ENCODE data around the gene GNB1L. TPM values are rescaled to one million over a fixed set of nuclear protein-coding genes. Genes with fewer than 3 reads are reported as not detected.

GNB1L gene
- total and polyA plus RNA-seq, 2 of the 13 experiments (the other 11 are each of a cell fraction or from before 2014, with no cell fraction given) = 2.5 to 7.4 TPM

DNA sequence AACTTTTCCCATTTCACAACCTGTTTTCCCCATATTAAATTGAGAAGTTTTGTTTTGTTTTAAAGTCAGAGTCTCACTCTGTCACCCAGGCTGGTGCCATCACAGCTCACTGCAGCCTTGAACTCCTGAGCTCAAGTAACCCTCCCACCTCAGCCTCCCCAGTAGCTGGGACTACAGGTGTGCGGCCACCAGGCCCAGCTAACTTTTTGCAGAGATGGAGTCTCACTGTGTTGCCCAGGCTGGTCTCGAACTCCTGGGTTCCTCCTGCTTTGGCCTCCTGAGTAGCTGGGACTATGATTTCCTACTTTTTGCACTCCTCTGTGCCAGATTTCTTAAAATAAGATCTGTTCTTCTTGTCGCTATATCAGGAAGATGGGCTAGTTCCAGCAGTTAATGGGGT lies 44.9 kb downstream of the GNB1L start:
- H3K9me3 ChIP-seq (ENCODE audit: low read length) = no peaks in the 10 kb centered on the region
- H4K20me1 ChIP-seq (ENCODE audit: insufficient read depth, low read length) = no peaks in the 10 kb centered on the region
- 94% methylated on average over 2 of the region's 3 CpGs for WGBS (ENCODE audit: low lambda C conversion rate)
- no peaks in the 10 kb centered on the region for H3K27me3 ChIP-seq (ENCODE audit: control insufficient read depth in 1 of 2, insufficient read depth in 2 of 2, low read length in 2 of 2)
- DNase-seq (ENCODE audit: low spot score) (no peak), FAIRE-seq (no peak), ATAC-seq (no peak; the same call in 2 of the 3 replicates)
- TF ChIP-seq ZNF333 (CRISPR knock-in tag; IDR thresholded peaks at IDR 0.05; ENCODE audit: borderline replicate concordance) (no peak), ZZZ3 (CRISPR knock-in tag; IDR thresholded peaks at IDR 0.05; ENCODE audit: borderline replicate concordance) (no peak), NAIF1 (CRISPR knock-in tag; IDR thresholded peaks at IDR 0.05; ENCODE audit: borderline replicate concordance) (no peak), ZNF329 (CRISPR knock-in tag; IDR thresholded peaks at IDR 0.05; ENCODE audit: low read depth) (no peak), RBM22 (optimal IDR thresholded peaks at IDR 0.05; ENCODE audit: low read length) (no peak), KLF16 (CRISPR knock-in tag; IDR thresholded peaks at IDR 0.05) (no peak), CAMTA2 (CRISPR knock-in tag; IDR thresholded peaks at IDR 0.05; ENCODE audit: borderline replicate concordance) (no peak), MAF1 (CRISPR knock-in tag; IDR thresholded peaks at IDR 0.05; ENCODE audit: borderline replicate concordance) (no peak), ARID4A (CRISPR knock-in tag; IDR thresholded peaks at IDR 0.05; ENCODE audit: borderline replicate concordance) (no peak), TFAP4 (IDR thresholded peaks at IDR 0.05; ENCODE audit: borderline replicate concordance, low read depth) (no peak), ZMYM2 (CRISPR knock-in tag; IDR thresholded peaks at IDR 0.05) (no peak), FOXC1 (CRISPR knock-in tag; IDR thresholded peaks at IDR 0.05; ENCODE audit: borderline replicate concordance) (no peak), GABPB1 (CRISPR knock-in tag; IDR thresholded peaks at IDR 0.05) (no peak), RFX1 (IDR thresholded peaks at IDR 0.05) (no peak), ARNTL (CRISPR knock-in tag; IDR thresholded peaks at IDR 0.05) (no peak), PHF8 (CRISPR knock-in tag; IDR thresholded peaks at IDR 0.05) (no peak), ZNF513 (CRISPR knock-in tag; conservative IDR thresholded peaks at IDR 0.05) (no peak), STAT5B (CRISPR knock-in tag; IDR thresholded peaks at IDR 0.05) (no peak)
- BruUV-seq (replicated peaks) = no TSS peak
- in situ Hi-C loops (cut with HindIII; ENCODE audit: extremely low pct_ligation_motif_present, low pct_unique_long_range_greater_than_20kb) (no loop called here), intact Hi-C loops (cut with micrococcal nuclease; ENCODE audit: unreplicated experiment) (no loop called here)
- H3K4me2 ChIP-seq (ENCODE audit: low read depth, low read length) = no peak overlapping the region
- H3K4me3 ChIP-seq (replicated peaks in 1 of 3; ENCODE audit: insufficient read depth in 1 of 3, low read depth in 2 of 3, low read length in 3 of 3) = no peak overlapping the region
- ChIA-PET CTCF (ENCODE audit: low intra/inter-chr PET ratio, low total read pairs) (no interaction called here), POLR2A (no interaction called here)
- no peaks in the 10 kb centered on the region for H3K4me1 ChIP-seq (ENCODE audit: insufficient read depth, low read length)
- no peak overlapping the region for H3K9ac ChIP-seq (ENCODE audit: insufficient read depth, low read depth, low read length)
- no peaks in the 10 kb centered on the region for H3K36me3 ChIP-seq (replicated peaks in 1 of 2; ENCODE audit: control insufficient read depth in 1 of 2, insufficient read depth in 2 of 2, low read length in 2 of 2)
- no peak overlapping the region for H2AFZ ChIP-seq (ENCODE audit: low read length)
- no peak overlapping the region for H3K27ac ChIP-seq (ENCODE audit: extremely low read length, insufficient read depth, low read length)
- H3K79me2 ChIP-seq (ENCODE audit: insufficient read depth, low read length) = no peaks in the 10 kb centered on the region

All from HepG2 (cell line).